Gastroesophageal sphincter (tissue), 3 donors: ENCODE measurements around the gene DOK5.

Experiments used
- CTCF ChIP-seq, 4 experiments: fragments of 200-600 bp in 2 of 4; fragments of 450-650 bp in 2 of 4; sonication (generic) in 1 of 4; IDR thresholded peaks; one replicate each; pipeline ENCODE4 v1.5.1; 2017 to 2019; ENCODE audit warnings: antibody characterized with exemption in 4 of 4, mild to moderate bottlenecking in 2 of 4, moderate library complexity in 2 of 4
- EP300 ChIP-seq: sonication (generic); formaldehyde crosslinking; IDR thresholded peaks from one replicate; pipeline ENCODE4 v1.6.1; 2017; ENCODE audit warnings: antibody characterized with exemption, mild to moderate bottlenecking
- POLR2A ChIP-seq, 2 donors: fragments of 450-650 bp; IDR thresholded peaks; one replicate each; pipeline ENCODE4 v1.6.1; 2017; ENCODE audit warnings: antibody characterized with exemption in 2 of 2, mild to moderate bottlenecking in 2 of 2, moderate library complexity in 1 of 2
- POLR2AphosphoS5 ChIP-seq: sonication (generic); formaldehyde crosslinking; IDR thresholded peaks from one replicate; pipeline ENCODE4 v1.6.1; 2017; ENCODE audit warnings: antibody characterized with exemption

GRCh38 chr20:54474866-54475265 lies 527 bp upstream of the DOK5 start:
- no peak for TF ChIP-seq CTCF (IDR thresholded peaks at IDR 0.05)
- TF ChIP-seq POLR2A (IDR thresholded peaks at IDR 0.05), result no peak
- TF ChIP-seq EP300, result no peak
- no peak for TF ChIP-seq POLR2AphosphoS5
